ENCODE measurements around the gene FANCE.

GRCh38 chr6:35470663-35471120 lies 18.6 kb downstream of the FANCE start:
- TF ChIP-seq CTCF (IDR thresholded peaks at IDR 0.05; ENCODE audit: low read depth, low read length, poor library complexity, severe bottlenecking) (no peak), EZH2phosphoT487 (IDR thresholded peaks at IDR 0.05; ENCODE audit: borderline replicate concordance, low read length) (no peak)

Data from DOHH2 (cell line).